GM12874 (cell line): Measurements from ENCODE around the gene LOXL4.

Experiments used
- CTCF ChIP-seq: IDR thresholded peaks from 2 replicates; pipeline ENCODE4 v1.5.1; 2011; ENCODE audit warnings: low read depth, mild to moderate bottlenecking, control low read depth, low read length, moderate library complexity; ENCODE audit not compliant: insufficient read depth

LOXL4 gene

DNA sequence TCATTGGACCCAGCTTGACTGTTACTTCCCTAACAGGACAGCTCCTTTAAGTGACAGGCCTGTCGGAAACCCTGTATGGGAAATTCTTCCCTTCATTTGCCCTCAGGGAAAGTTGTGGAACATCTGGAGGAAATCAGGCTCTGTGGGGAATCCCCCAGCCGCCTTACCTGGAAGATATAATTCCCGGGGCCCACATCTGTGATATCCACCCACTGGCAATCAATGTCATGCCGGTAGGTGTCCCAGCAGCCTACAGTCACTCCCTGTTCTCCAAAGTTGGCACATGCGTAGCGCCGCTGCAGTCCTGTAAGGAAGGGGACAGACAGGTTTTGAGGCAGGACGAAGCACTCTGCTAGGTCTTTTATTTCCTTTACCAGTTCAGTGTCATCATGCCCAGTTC is 16.6 kb downstream of the LOXL4 start:
- no peak for TF ChIP-seq CTCF

DNA sequence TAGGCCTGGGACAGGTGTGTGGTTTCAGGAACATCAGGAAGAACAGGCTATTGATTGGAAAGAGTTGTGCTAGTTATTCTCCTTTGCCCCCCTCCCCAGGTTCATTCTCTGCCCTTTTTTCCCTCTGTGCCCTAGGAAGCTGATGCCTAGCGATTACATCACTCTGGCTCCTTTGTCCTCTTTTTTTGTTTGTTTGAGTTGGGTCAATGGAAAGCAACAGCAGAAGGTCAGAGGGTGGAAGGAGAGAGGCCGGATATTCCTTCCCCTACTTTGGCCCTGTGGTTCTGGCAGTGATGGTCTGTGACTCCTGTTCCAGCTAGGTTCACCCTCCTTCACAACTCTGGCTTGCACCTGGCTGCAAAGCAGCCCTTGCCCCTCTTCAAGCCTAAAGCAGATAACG is 18.9 kb downstream of the LOXL4 start:
- TF ChIP-seq CTCF, result no peak

DNA sequence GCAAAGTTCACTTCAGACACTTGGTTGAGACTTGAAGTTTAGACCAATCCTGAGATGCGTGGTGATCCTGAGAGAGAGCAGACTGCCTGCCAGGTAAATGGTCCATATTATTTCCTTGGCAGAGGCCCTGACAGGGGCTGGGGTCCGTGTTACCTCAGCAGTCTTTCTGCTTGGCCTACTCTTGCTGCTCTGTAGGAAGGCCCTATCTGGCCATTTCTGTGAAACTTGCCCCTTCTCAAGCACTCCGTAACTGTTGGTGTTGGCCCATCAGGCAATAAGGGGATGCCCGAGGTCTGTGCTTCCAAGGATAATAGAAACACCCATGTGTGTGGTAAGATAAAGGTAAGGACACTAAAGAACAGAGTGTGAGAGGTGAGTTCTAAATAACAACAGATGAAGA is 20.0 kb downstream of the LOXL4 start:
- TF ChIP-seq CTCF, result no peak

- no peak for TF ChIP-seq CTCF
Observed at GRCh38 chr10:98246911-98247805, 20.8 kb downstream of the LOXL4 start.

- TF ChIP-seq CTCF, result no peak
Observed at GRCh38 chr10:98244586-98244985, 23.4 kb downstream of the LOXL4 start.

GRCh38 chr10:98244141-98244540 is 23.9 kb downstream of the LOXL4 start:
- TF ChIP-seq CTCF, result no peak

- TF ChIP-seq CTCF, result 0 out of 2 replicates have a peak, but pooled peaks have one; percentile 9
Observed at GRCh38 chr10:98242823-98243222, 25.2 kb downstream of the LOXL4 start.
